ENCODE data around the gene ADAMTSL1. TPM values are rescaled to one million over a fixed set of nuclear protein-coding genes. Genes with fewer than 3 reads are reported as not detected.

The ADAMTSL1 gene
- polyA plus RNA-seq, 1 donor from 2014 or later: 1.1 TPM

DNA sequence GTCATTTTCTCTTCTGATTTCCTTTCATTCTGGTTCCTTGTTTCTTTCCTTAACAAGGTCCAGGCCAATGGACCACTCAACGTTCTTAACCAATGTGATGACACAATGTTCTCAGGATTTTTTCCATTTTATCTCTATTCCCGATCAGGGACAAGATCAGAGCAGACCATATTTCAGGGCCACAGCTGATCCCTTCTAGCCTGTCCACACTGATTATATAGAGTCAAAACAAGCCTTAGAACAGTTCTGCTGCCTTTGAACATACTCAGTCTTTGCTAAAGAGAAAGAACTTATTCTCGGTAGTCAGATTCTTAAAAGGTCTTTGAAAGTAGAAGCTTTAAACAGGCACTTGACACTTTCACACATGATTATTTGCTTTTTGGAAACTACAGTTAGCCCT, 188.4 kb downstream of the ADAMTSL1 start:
- Histone ChIP-seq H3K9me3 (ENCODE audit: low read length) (no peaks in the 10 kb centered on the region), H3K36me3 (ENCODE audit: insufficient read depth, low read length) (no peaks in the 10 kb centered on the region)
- TF ChIP-seq, protein P1, sequence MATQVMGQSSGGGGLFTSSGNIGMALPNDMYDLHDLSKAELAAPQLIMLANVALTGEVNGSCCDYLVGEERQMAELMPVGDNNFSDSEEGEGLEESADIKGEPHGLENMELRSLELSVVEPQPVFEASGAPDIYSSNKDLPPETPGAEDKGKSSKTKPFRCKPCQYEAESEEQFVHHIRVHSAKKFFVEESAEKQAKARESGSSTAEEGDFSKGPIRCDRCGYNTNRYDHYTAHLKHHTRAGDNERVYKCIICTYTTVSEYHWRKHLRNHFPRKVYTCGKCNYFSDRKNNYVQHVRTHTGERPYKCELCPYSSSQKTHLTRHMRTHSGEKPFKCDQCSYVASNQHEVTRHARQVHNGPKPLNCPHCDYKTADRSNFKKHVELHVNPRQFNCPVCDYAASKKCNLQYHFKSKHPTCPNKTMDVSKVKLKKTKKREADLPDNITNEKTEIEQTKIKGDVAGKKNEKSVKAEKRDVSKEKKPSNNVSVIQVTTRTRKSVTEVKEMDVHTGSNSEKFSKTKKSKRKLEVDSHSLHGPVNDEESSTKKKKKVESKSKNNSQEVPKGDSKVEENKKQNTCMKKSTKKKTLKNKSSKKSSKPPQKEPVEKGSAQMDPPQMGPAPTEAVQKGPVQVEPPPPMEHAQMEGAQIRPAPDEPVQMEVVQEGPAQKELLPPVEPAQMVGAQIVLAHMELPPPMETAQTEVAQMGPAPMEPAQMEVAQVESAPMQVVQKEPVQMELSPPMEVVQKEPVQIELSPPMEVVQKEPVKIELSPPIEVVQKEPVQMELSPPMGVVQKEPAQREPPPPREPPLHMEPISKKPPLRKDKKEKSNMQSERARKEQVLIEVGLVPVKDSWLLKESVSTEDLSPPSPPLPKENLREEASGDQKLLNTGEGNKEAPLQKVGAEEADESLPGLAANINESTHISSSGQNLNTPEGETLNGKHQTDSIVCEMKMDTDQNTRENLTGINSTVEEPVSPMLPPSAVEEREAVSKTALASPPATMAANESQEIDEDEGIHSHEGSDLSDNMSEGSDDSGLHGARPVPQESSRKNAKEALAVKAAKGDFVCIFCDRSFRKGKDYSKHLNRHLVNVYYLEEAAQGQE (IDR thresholded peaks at IDR 0.05; ENCODE audit: borderline replicate concordance): no peak
- no peak for TF ChIP-seq POLR2AphosphoS5 (IDR thresholded peaks at IDR 0.05)
- no peak for TF ChIP-seq RAD21 (conservative IDR thresholded peaks at IDR 0.05)

GRCh38 chr9:18665947-18666346, 192.0 kb downstream of the ADAMTSL1 start:
- no peaks in the 10 kb centered on the region for H3K9me2 ChIP-seq (ENCODE audit: insufficient read depth, low read length)
- no peaks in the 10 kb centered on the region for H3K79me2 ChIP-seq (replicated peaks; ENCODE audit: insufficient read depth, low read length)
- H3K27me3 ChIP-seq (ENCODE audit: insufficient read depth, low read depth, low read length): no peaks in the 10 kb centered on the region
- H3K27ac ChIP-seq (ENCODE audit: low read length): no peak overlapping the region
- H4K20me1 ChIP-seq (ENCODE audit: insufficient read depth): no peaks in the 10 kb centered on the region
- no peaks in the 10 kb centered on the region for H3K9me3 ChIP-seq (ENCODE audit: low read length)
- no peaks in the 10 kb centered on the region for H3K36me3 ChIP-seq (ENCODE audit: insufficient read depth, low read length)
- no peak overlapping the region for H3K4me3 ChIP-seq (ENCODE audit: low read length)
- H3K4me2 ChIP-seq (ENCODE audit: low read length): no peak overlapping the region
- no peak overlapping the region for H3K9ac ChIP-seq (ENCODE audit: low read length)
- no peaks in the 10 kb centered on the region for H3F3A ChIP-seq (ENCODE audit: insufficient read depth, low read length, poor library complexity, severe bottlenecking)
- H2AFZ ChIP-seq (ENCODE audit: low read depth, low read length): no peak overlapping the region
- TF ChIP-seq, protein P2, sequence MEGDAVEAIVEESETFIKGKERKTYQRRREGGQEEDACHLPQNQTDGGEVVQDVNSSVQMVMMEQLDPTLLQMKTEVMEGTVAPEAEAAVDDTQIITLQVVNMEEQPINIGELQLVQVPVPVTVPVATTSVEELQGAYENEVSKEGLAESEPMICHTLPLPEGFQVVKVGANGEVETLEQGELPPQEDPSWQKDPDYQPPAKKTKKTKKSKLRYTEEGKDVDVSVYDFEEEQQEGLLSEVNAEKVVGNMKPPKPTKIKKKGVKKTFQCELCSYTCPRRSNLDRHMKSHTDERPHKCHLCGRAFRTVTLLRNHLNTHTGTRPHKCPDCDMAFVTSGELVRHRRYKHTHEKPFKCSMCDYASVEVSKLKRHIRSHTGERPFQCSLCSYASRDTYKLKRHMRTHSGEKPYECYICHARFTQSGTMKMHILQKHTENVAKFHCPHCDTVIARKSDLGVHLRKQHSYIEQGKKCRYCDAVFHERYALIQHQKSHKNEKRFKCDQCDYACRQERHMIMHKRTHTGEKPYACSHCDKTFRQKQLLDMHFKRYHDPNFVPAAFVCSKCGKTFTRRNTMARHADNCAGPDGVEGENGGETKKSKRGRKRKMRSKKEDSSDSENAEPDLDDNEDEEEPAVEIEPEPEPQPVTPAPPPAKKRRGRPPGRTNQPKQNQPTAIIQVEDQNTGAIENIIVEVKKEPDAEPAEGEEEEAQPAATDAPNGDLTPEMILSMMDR (IDR thresholded peaks at IDR 0.05; ENCODE audit: poor library complexity, severe bottlenecking): no peak

More for the DNA sequence above, 188.4 kb downstream of the ADAMTSL1 start:
- H2AFZ ChIP-seq (ENCODE audit: low read depth, low read length): no peak overlapping the region
- no peak overlapping the region for H3K27ac ChIP-seq (ENCODE audit: low read length)
- no peaks in the 10 kb centered on the region for H3K9me2 ChIP-seq (ENCODE audit: insufficient read depth, low read length)
- H4K20me1 ChIP-seq (ENCODE audit: insufficient read depth): no peaks in the 10 kb centered on the region
- H3K4me2 ChIP-seq (ENCODE audit: low read length): no peak overlapping the region
- no peak overlapping the region for H3K4me3 ChIP-seq (ENCODE audit: low read length)
- H3K27me3 ChIP-seq (ENCODE audit: insufficient read depth, low read depth, low read length): no peaks in the 10 kb centered on the region
- no peak overlapping the region for H3K9ac ChIP-seq (ENCODE audit: low read length)
- no peaks in the 10 kb centered on the region for H3F3A ChIP-seq (ENCODE audit: insufficient read depth, low read length, poor library complexity, severe bottlenecking)
- H3K79me2 ChIP-seq (replicated peaks; ENCODE audit: insufficient read depth, low read length): no peaks in the 10 kb centered on the region

- H3K9me2 ChIP-seq (ENCODE audit: insufficient read depth, low read length): no peaks in the 10 kb centered on the region
Measured at GRCh38 chr9:18666348-18666747, 192.4 kb downstream of the ADAMTSL1 start.

More at GRCh38 chr9:18666348-18666747, 192.4 kb downstream of the ADAMTSL1 start:
- Histone ChIP-seq H2AFZ (ENCODE audit: low read depth, low read length) (no peak overlapping the region), H3K27ac (ENCODE audit: low read length) (no peak overlapping the region), H3K27me3 (ENCODE audit: insufficient read depth, low read depth, low read length) (no peaks in the 10 kb centered on the region), H3K79me2 (replicated peaks; ENCODE audit: insufficient read depth, low read length) (no peaks in the 10 kb centered on the region), H3K4me3 (ENCODE audit: low read length) (no peak overlapping the region), H3K9me3 (ENCODE audit: low read length) (no peaks in the 10 kb centered on the region), H3K36me3 (ENCODE audit: insufficient read depth, low read length) (no peaks in the 10 kb centered on the region), H4K20me1 (ENCODE audit: insufficient read depth) (no peaks in the 10 kb centered on the region), H3K4me2 (ENCODE audit: low read length) (no peak overlapping the region), H3F3A (ENCODE audit: insufficient read depth, low read length, poor library complexity, severe bottlenecking) (no peaks in the 10 kb centered on the region), H3K9ac (ENCODE audit: low read length) (no peak overlapping the region)
- TF ChIP-seq MXI1 (conservative IDR thresholded peaks at IDR 0.05; ENCODE audit: poor library complexity, severe bottlenecking) (no peak), RAD21 (conservative IDR thresholded peaks at IDR 0.05) (no peak), TAF1 (IDR thresholded peaks at IDR 0.05; ENCODE audit: low read depth) (no peak), SMC3 (conservative IDR thresholded peaks at IDR 0.05; ENCODE audit: poor library complexity) (no peak), POLR2AphosphoS5 (IDR thresholded peaks at IDR 0.05) (no peak)

Measured in neural cell (in vitro differentiated cells).